DND-41 (cell line): ENCODE data around the gene GTF2H4.
A peak's percentile ranks its signal among the peaks of the same experiment; 100 is the strongest.
"Not testable (repeated sequence)": the region's sequence is repeated elsewhere in the genome, so short reads cannot be mapped to it uniquely, and the experiment has no call there.

Experiments
- ATAC-seq: fragments of 200-7000 bp; cut with Tn5 transposase; 3 replicates; pipeline ENCODE4 v1.9.1; 2021; ENCODE audit warnings: low read depth; ENCODE audit not compliant: insufficient read depth
- DNase-seq: peaks from one replicate; pipeline ENCODE4 v3.0.0-alpha.2; 2020
- H2AFZ ChIP-seq: 2 replicates; pipeline ENCODE4 v1.6.0; 2012; ENCODE audit warnings: low read depth, low read length
- H3K27ac ChIP-seq: 2 replicates; pipeline ENCODE4 v1.5.1; 2012; ENCODE audit warnings: low read length, inconsistent platforms
- H3K27me3 ChIP-seq: fragments of 200-600 bp; sonication (generic); 2 replicates; pipeline ENCODE4 v1.6.0; 2012; ENCODE audit warnings: low read length, mild to moderate bottlenecking, inconsistent platforms; ENCODE audit not compliant: insufficient read depth, poor library complexity
- H3K36me3 ChIP-seq: 2 replicates; pipeline ENCODE4 v1.5.1; 2012; ENCODE audit warnings: low read length, inconsistent platforms; ENCODE audit not compliant: insufficient read depth
- H3K4me1 ChIP-seq: 2 replicates; pipeline ENCODE4 v1.5.1; 2012; ENCODE audit warnings: mild to moderate bottlenecking, low read length; ENCODE audit not compliant: insufficient read depth
- H3K4me2 ChIP-seq: 2 replicates; pipeline ENCODE4 v1.6.0; 2012; ENCODE audit warnings: mild to moderate bottlenecking, moderate library complexity, low read length, inconsistent platforms; ENCODE audit not compliant: insufficient read depth
- H3K4me3 ChIP-seq, 2 experiments: fragments of 200-600 bp in 1 of 2; shearing (Covaris generic) in 1 of 2; 2 replicates each; pipeline ENCODE4 v1.5.1; 2012 to 2016; ENCODE audit warnings: inconsistent platforms in 2 of 2, low read length in 2 of 2, mild to moderate bottlenecking in 2 of 2, low read depth in 1 of 2, moderate library complexity in 1 of 2
- H3K79me2 ChIP-seq: 2 replicates; pipeline ENCODE4 v1.6.0; 2012; ENCODE audit warnings: low read length, inconsistent platforms; ENCODE audit not compliant: insufficient read depth
- H3K9ac ChIP-seq: 2 replicates; pipeline ENCODE4 v1.6.0; 2012; ENCODE audit warnings: low read depth, mild to moderate bottlenecking, inconsistent platforms, low read length, moderate library complexity
- H3K9me3 ChIP-seq: 2 replicates; pipeline ENCODE4 v1.5.1; 2012; ENCODE audit warnings: low read length, moderate library complexity, mild to moderate bottlenecking, inconsistent platforms; ENCODE audit not compliant: insufficient read depth, severe bottlenecking
- H4K20me1 ChIP-seq: 2 replicates; pipeline ENCODE4 v1.6.0; 2012; ENCODE audit warnings: low read length; ENCODE audit not compliant: insufficient read depth
- CTCF ChIP-seq: IDR thresholded peaks from 2 replicates; pipeline ENCODE4 v1.5.1; 2012; ENCODE audit warnings: borderline replicate concordance, low read length, moderate library complexity, mild to moderate bottlenecking; ENCODE audit not compliant: poor library complexity, severe bottlenecking; ENCODE audit errors: extremely low read depth
- EZH2 ChIP-seq: IDR thresholded peaks from 3 replicates; pipeline ENCODE4 v1.6.1; 2012; ENCODE audit warnings: borderline replicate concordance, low read depth, mild to moderate bottlenecking, moderate library complexity, low read length, inconsistent platforms; ENCODE audit not compliant: severe bottlenecking

The GTF2H4 gene

GRCh38 chr6:30862156-30862875 lies 45.7 kb upstream of the GTF2H4 start:
- no peak overlapping the region for H2AFZ ChIP-seq
- no peak for DNase-seq

GRCh38 chr6:30864325-30864724 lies 43.7 kb upstream of the GTF2H4 start:
- Histone ChIP-seq H4K20me1 (no peaks in the 10 kb centered on the region), H3K36me3 (no peaks in the 10 kb centered on the region), H3K27me3 (no peaks in the 10 kb centered on the region), H3K79me2 (no peaks in the 10 kb centered on the region), H3K9ac (no peak overlapping the region), H3K4me1 (no peaks in the 10 kb centered on the region), H3K27ac (no peak overlapping the region), H3K9me3 (peaks cover 21% of the 10 kb centered on the region), H3K4me2 (no peak overlapping the region), H3K4me3 (no peak overlapping the region), H2AFZ (no peak overlapping the region)
- no peak for DNase-seq
- ATAC-seq: no peak
- TF ChIP-seq CTCF: no peak
- TF ChIP-seq EZH2: no peak

More at GRCh38 chr6:30862156-30862875, 45.7 kb upstream of the GTF2H4 start:
- Histone ChIP-seq H3K4me1 (no peaks in the 10 kb centered on the region), H3K4me2 (no peak overlapping the region), H3K27ac (no peak overlapping the region), H3K27me3 (no peaks in the 10 kb centered on the region), H3K9me3 (peaks cover 19% of the 10 kb centered on the region), H3K4me3 (no peak overlapping the region), H3K79me2 (no peaks in the 10 kb centered on the region), H3K9ac (no peak overlapping the region), H3K36me3 (no peaks in the 10 kb centered on the region), H4K20me1 (no peaks in the 10 kb centered on the region)
- no peak for ATAC-seq
- TF ChIP-seq CTCF: no peak
- no peak for TF ChIP-seq EZH2

GRCh38 chr6:30869241-30869749 lies 38.7 kb upstream of the GTF2H4 start:
- Histone ChIP-seq H3K4me1 (peaks cover 13% of the 10 kb centered on the region), H3K9me3 (peaks cover 46% of the 10 kb centered on the region)
- ATAC-seq, H3K27me3 ChIP-seq, H3K36me3 ChIP-seq, H3K79me2 ChIP-seq, H3K4me3 ChIP-seq, H3K27ac ChIP-seq, H3K4me2 ChIP-seq, H4K20me1 ChIP-seq, H2AFZ ChIP-seq, H3K9ac ChIP-seq: not testable (repeated sequence)
- peak; percentile 38 for DNase-seq

- no peak for DNase-seq
- no peaks in the 10 kb centered on the region for H3K79me2 ChIP-seq
- peak overlapping the region; percentile 72 for H3K27ac ChIP-seq
- H3K36me3 ChIP-seq: no peaks in the 10 kb centered on the region
- peaks cover 13% of the 10 kb centered on the region for H3K4me1 ChIP-seq
- peaks cover 46% of the 10 kb centered on the region for H3K9me3 ChIP-seq
- TF ChIP-seq CTCF (no peak), EZH2 (no peak)
- H4K20me1 ChIP-seq: no peaks in the 10 kb centered on the region
- H3K4me2 ChIP-seq: no peak overlapping the region
- no peaks in the 10 kb centered on the region for H3K27me3 ChIP-seq
- ATAC-seq: peak; percentile 59
- H3K9ac ChIP-seq: no peak overlapping the region
- peak overlapping the region in 1 of 2 experiments; percentile 29; a peak in 2 of 4 replicates for H3K4me3 ChIP-seq
- H2AFZ ChIP-seq: no peak overlapping the region
Observed at GRCh38 chr6:30870546-30870945, 37.5 kb upstream of the GTF2H4 start.
